Suprapubic skin (tissue), 4 donors: Measurements from ENCODE around the gene TCEAL9. TPM values are rescaled to one million over a fixed set of nuclear protein-coding genes. Genes with fewer than 3 reads are reported as not detected.
A peak's percentile ranks its signal among the peaks of the same experiment; 100 is the strongest.

ENCODE experiments used
- DNase-seq, 2 donors: peaks; one replicate each; pipeline ENCODE4 v3.0.0-alpha.2; 2019; ENCODE audit warnings: low spot score in 2 of 2
- H3K27ac ChIP-seq: fragments of 200-600 bp; sonication (generic); one replicate; pipeline ENCODE4 v1.5.1; 2019
- H3K27me3 ChIP-seq: fragments of 200-600 bp; sonication (generic); one replicate; pipeline ENCODE4 v1.5.1; 2019
- H3K36me3 ChIP-seq: fragments of 200-600 bp; sonication (generic); one replicate; pipeline ENCODE4 v1.5.1; 2019
- H3K4me1 ChIP-seq: fragments of 200-600 bp; sonication (generic); one replicate; pipeline ENCODE4 v1.5.1; 2019
- H3K4me3 ChIP-seq: fragments of 200-600 bp; sonication (generic); one replicate; pipeline ENCODE4 v1.5.1; 2019; ENCODE audit warnings: mild to moderate bottlenecking
- H3K9me3 ChIP-seq: fragments of 200-600 bp; sonication (generic); one replicate; pipeline ENCODE4 v1.5.1; 2019
- EP300 ChIP-seq: sonication (generic); formaldehyde crosslinking; IDR thresholded peaks from one replicate; pipeline ENCODE4 v1.6.1; 2017; ENCODE audit warnings: antibody characterized with exemption
- POLR2A ChIP-seq, 2 donors: fragments of 450-650 bp; IDR thresholded peaks; one replicate each; pipeline ENCODE4 v1.6.1; 2017; ENCODE audit warnings: antibody characterized with exemption in 2 of 2, mild to moderate bottlenecking in 2 of 2, moderate library complexity in 2 of 2
- POLR2AphosphoS5 ChIP-seq, 3 donors: sonication (generic); formaldehyde crosslinking; IDR thresholded peaks; one replicate each; pipeline ENCODE4 v1.6.1; 2017; ENCODE audit warnings: antibody characterized with exemption in 3 of 3
- WGBS: methylation state at CpG from one replicate; pipeline ENCODE4 v1.1.5; 2018; 5-methylcytosine and 5-hydroxymethylcytosine counted together
- total RNA-seq, 4 donors: library from RNA; depleted of rRNA; stranded (reverse); fragments of >200 nt; gene quantifications; one replicate each; pipeline ENCODE4 v1.1.0, GENCODE V29; 2016
- TF ChIP-seq, protein P1 (sequence below), 2 donors: fragments of 200-600 bp in 1 of 2; fragments of 450-650 bp in 1 of 2; sonication (generic) in 1 of 2; IDR thresholded peaks; one replicate each; pipeline ENCODE4 v1.5.1; 2016 to 2019; ENCODE audit warnings: antibody characterized with exemption in 2 of 2, mild to moderate bottlenecking in 1 of 2, moderate library complexity in 1 of 2

Gene TCEAL9, protein sequence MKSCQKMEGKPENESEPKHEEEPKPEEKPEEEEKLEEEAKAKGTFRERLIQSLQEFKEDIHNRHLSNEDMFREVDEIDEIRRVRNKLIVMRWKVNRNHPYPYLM
- total RNA-seq = 10 to 100 TPM; 17.4 to 28.0 (median 25.0) TPM

DNA sequence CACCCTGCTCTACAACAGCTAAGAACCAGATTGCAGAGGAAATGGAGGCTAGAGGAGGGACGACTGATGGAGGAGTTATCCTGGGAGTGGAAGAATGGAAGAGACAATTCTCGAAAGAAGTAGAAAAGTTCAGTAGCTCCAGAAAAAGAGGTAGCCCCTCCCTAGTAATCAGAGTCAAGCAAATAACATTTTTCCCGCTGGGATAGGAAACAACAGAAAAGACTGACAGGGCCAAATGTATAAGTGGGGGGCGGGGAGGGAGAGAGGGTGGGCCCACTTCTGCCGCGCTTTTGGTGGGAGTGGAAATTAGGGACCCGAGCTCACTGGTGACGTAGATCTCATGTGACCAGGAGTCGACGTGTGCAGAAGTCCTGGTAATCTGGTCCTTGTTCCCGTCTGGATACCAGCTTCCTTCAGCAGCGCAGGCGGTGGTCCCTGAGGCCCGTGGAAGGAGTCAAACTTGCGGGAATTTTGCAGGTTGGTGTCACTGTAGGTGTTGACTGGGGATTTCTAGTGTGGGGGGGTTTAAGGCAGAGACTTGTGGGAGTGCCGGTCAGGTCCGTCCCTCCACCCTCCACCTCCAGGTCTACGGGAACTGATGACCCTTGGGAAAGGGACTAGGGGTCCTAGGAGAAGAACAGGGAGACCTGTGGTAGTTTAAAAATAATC is at the start of gene TCEAL9:
TCEAL9 (plus strand) TSS at position 377 of the 669 bp plus-strand sequence. CDS start 1,179 bp downstream, outside the sequence.
- Histone ChIP-seq H3K27ac (peak within 1 kb of the TSS; percentile 81), H3K36me3 (no peaks in the 10 kb centered on the region), H3K9me3 (no peaks in the 10 kb centered on the region), H3K4me3 (peak within 1 kb of the TSS; percentile 66), H3K4me1 (peaks cover 7% of the 10 kb centered on the region), H3K27me3 (no peaks in the 10 kb centered on the region)
- peak in 1 of 2 donors; percentile 74 for DNase-seq
- peak in 1 of 3 donors; percentile 49 for TF ChIP-seq POLR2AphosphoS5 (IDR thresholded peaks at IDR 0.05)
- TF ChIP-seq POLR2A (IDR thresholded peaks at IDR 0.05) = peak in 1 of 2 donors; percentile 40
- TF ChIP-seq, protein P1, sequence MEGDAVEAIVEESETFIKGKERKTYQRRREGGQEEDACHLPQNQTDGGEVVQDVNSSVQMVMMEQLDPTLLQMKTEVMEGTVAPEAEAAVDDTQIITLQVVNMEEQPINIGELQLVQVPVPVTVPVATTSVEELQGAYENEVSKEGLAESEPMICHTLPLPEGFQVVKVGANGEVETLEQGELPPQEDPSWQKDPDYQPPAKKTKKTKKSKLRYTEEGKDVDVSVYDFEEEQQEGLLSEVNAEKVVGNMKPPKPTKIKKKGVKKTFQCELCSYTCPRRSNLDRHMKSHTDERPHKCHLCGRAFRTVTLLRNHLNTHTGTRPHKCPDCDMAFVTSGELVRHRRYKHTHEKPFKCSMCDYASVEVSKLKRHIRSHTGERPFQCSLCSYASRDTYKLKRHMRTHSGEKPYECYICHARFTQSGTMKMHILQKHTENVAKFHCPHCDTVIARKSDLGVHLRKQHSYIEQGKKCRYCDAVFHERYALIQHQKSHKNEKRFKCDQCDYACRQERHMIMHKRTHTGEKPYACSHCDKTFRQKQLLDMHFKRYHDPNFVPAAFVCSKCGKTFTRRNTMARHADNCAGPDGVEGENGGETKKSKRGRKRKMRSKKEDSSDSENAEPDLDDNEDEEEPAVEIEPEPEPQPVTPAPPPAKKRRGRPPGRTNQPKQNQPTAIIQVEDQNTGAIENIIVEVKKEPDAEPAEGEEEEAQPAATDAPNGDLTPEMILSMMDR (IDR thresholded peaks at IDR 0.05) = no peak
- 33% methylated on average over 18 of the region's 18 CpGs for WGBS

DNA sequence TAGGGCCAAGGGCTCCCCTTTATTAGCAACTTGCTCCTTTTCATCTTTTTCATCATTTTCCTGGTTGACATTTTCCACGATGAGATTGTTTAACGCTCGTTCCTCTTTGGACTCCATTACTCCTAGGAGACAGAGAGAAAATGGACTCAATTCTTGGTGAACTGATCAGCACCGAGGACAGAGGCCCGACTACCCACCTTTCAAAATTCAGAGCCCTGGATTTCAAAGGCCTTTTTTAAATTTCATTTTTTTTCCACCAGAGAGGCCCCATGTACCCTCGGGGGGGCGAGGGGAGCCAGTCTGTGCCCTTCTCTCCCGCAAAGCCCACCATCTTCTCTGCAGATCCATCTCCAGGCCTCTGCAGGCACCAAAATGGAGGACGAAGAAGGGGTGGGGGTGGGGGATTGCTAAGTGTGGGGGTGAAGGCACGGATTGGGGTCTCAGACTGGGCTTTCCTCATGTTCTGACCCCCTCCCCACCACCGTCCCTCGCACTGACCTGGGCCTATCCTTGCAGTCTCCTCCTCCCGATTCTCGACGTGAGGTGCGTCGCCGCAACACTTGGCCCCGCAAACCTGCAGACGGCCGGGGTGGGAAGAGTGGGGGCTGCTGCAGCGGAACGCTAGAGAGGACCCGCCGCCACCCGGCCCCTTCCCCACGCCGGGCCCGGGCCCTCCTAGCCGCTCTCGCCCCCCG is 46.3 kb upstream of the TCEAL9 start:
- H3K27me3 ChIP-seq = no peaks in the 10 kb centered on the region
- H3K9me3 ChIP-seq = no peaks in the 10 kb centered on the region
- TF ChIP-seq EP300 = no peak
- no peak for TF ChIP-seq POLR2AphosphoS5 (IDR thresholded peaks at IDR 0.05)
- TF ChIP-seq, protein P1 (IDR thresholded peaks at IDR 0.05) = no peak
- no peak for TF ChIP-seq POLR2A (IDR thresholded peaks at IDR 0.05)
- peak overlapping the region; percentile 66 for H3K4me3 ChIP-seq
- H3K36me3 ChIP-seq = no peaks in the 10 kb centered on the region
- 59% methylated on average over 18 of the region's 32 CpGs for whole genome bisulfite sequencing
- H3K27ac ChIP-seq = no peak overlapping the region
- peaks cover 10% of the 10 kb centered on the region for H3K4me1 ChIP-seq
- no peak for DNase-seq

DNA sequence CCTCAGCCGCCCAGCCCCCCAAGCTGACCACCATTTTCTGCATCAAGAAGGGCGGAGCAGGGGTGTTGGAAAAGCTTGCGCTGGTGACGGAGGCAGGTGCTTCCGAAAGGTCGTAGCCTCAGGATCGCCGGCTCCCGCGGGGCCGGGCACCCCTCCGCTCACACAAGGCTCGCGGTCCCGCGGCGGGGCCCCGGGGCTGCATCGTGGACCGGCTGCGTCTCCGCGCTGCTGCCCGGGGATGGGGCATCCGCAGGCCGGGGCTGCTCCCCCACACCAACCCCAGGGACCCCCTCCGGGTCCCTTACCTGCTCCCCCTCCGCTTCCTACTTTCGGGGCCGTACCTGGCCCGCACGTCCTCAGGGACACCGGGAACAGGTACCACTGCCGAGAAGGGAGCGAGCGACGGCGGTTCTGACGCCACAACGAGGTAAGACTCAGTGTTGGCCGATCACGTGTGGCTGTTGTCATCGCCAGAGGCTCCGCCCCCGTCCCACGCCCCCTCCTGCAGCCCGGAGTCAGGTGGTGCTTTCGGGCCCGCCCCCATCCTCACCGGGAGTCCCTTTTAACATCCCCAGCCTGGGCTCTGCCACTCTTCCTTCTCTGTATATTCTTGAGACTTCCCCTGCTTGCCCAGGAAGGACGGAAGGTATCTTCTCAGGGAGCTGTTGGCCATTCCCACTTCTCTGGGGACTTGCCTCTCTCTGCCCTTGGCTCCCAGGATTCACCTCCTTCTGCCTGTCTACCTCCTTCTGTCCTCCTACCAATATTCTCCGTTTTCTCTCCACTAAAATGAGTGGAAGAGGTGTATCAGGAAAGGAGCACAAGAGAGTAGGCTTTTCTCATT is 45.5 kb upstream of the TCEAL9 start, which contains the start of gene BEX2:
BEX2 (minus strand) TSS at position 436 of the 844 bp plus-strand sequence. CDS start 1,014 bp downstream, outside the sequence.
- H3K4me3 ChIP-seq = peak within 1 kb of the TSS; percentile 66
- peak; percentile 66 to 78 for DNase-seq
- no peaks in the 10 kb centered on the region for H3K27me3 ChIP-seq
- no peak within 1 kb of the TSS for H3K27ac ChIP-seq
- no peaks in the 10 kb centered on the region for H3K9me3 ChIP-seq
- TF ChIP-seq, protein P1 (IDR thresholded peaks at IDR 0.05) = no peak
- no peak for TF ChIP-seq POLR2A (IDR thresholded peaks at IDR 0.05)
- no peak for TF ChIP-seq POLR2AphosphoS5 (IDR thresholded peaks at IDR 0.05)
- no peak for TF ChIP-seq EP300
- WGBS = 24% methylated on average over 39 of the region's 52 CpGs
- no peaks in the 10 kb centered on the region for H3K36me3 ChIP-seq
- peaks cover 10% of the 10 kb centered on the region for H3K4me1 ChIP-seq

DNA sequence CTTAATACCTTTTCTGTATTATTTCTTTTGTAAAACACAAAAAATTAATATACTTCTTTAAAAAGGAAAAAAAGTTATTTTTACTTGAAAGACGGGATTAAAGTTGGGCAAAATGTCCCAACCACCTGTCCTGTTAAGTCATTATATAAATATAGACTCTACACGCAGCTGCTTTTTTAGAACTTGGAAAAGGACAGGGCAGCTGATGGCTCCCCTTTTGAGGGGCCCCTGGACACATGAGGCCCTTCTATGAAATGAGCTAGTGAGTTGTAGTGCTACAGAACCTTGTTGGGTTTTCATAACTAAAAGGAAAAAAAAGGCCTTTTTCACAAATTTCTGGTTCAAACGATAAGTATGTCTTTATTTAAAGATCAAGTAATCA is 44.9 kb upstream of the TCEAL9 start:
- H3K36me3 ChIP-seq = no peaks in the 10 kb centered on the region
- peaks cover 10% of the 10 kb centered on the region for H3K4me1 ChIP-seq
- TF ChIP-seq, protein P1 (IDR thresholded peaks at IDR 0.05) = no peak
- no peaks in the 10 kb centered on the region for H3K9me3 ChIP-seq
- peak overlapping the region; percentile 66 for H3K4me3 ChIP-seq
- no peaks in the 10 kb centered on the region for H3K27me3 ChIP-seq
- no peak overlapping the region for H3K27ac ChIP-seq
- 76% methylated on average over 3 of the region's 3 CpGs for WGBS
- no peak for DNase-seq
